Umbilical cord (tissue), 2 donors: ENCODE results near the gene ZNF444. TPM values are rescaled to one million over a fixed set of nuclear protein-coding genes. Genes with fewer than 3 reads are reported as not detected.
A peak's percentile ranks its signal among the peaks of the same experiment; 100 is the strongest.

Experiments used
- DNase-seq: peaks from one replicate; pipeline ENCODE4 v3.0.0-alpha.2; 2015; ENCODE audit warnings: low spot score
- total RNA-seq: library from RNA; depleted of rRNA; stranded (reverse); fragments of >200 nt; gene quantifications from one replicate; pipeline ENCODE4 v1.2.3, GENCODE V29; 2014; ENCODE audit warnings: low replicate concordance; ENCODE audit not compliant: insufficient read depth

The ZNF444 gene
- total RNA-seq, 1 donor from 2014 or later = 15.2 TPM

GRCh38 chr19:56121180-56122167 is 19.6 kb upstream of the ZNF444 start, which contains the start of gene ZNF787:
ZNF787 (minus strand) TSS chr19:56121295; CDS start chr19:56103217, 18,078 bp downstream.
- DNase-seq = peak; percentile 99

GRCh38 chr19:56123266-56123891 is 17.7 kb upstream of the ZNF444 start:
- DNase-seq = no peak

GRCh38 chr19:56124578-56124977 is 16.5 kb upstream of the ZNF444 start:
- no peak for DNase-seq

- no peak for DNase-seq
These were observed 15.1 kb upstream of the ZNF444 start for GRCh38 chr19:56125806-56126590.

GRCh38 chr19:56126983-56127780 is 13.9 kb upstream of the ZNF444 start:
- no peak for DNase-seq

- no peak for DNase-seq
These were observed 11.1 kb upstream of the ZNF444 start for GRCh38 chr19:56130006-56130405.

- no peak for DNase-seq
These were observed 9.4 kb upstream of the ZNF444 start for GRCh38 chr19:56131651-56132050.

GRCh38 chr19:56132316-56132822 is 8.7 kb upstream of the ZNF444 start:
- DNase-seq = peak; percentile 90

GRCh38 chr19:56133858-56134653 is 7.0 kb upstream of the ZNF444 start:
- DNase-seq = no peak

- DNase-seq = no peak
These were observed 6.5 kb upstream of the ZNF444 start for GRCh38 chr19:56134654-56134921.

- DNase-seq = no peak
These were observed 4.7 kb upstream of the ZNF444 start for GRCh38 chr19:56136362-56136761.

GRCh38 chr19:56137405-56137804 is 3.7 kb upstream of the ZNF444 start:
- no peak for DNase-seq

- no peak for DNase-seq
These were observed 3.0 kb upstream of the ZNF444 start for GRCh38 chr19:56138069-56138468.

- DNase-seq = no peak
These were observed 1.1 kb upstream of the ZNF444 start for GRCh38 chr19:56139847-56140582.

- DNase-seq = no peak
These were observed 418 bp downstream of the ZNF444 start for GRCh38 chr19:56141417-56141993.

- DNase-seq = no peak
These were observed 1.1 kb downstream of the ZNF444 start for GRCh38 chr19:56142087-56142787.

- no peak for DNase-seq
These were observed 1.9 kb downstream of the ZNF444 start for GRCh38 chr19:56142897-56143434.

- DNase-seq = no peak
These were observed 3.3 kb downstream of the ZNF444 start for GRCh38 chr19:56144376-56144775.
